SK-N-SH (cell line): ENCODE data around the gene MICAL2. TPM values are rescaled to one million over a fixed set of nuclear protein-coding genes. Genes with fewer than 3 reads are reported as not detected.

Source experiments
- CTCF ChIA-PET: fragments of 300-600, 350-600 bp; formaldehyde crosslinking; extraction: SDS; loops from one replicate; lab custom pipeline; 2021; lab: Yijun Ruan, JAX
- POLR2A ChIA-PET: fragments of 350-600 bp; sonication (Branson Sonifier 250); formaldehyde crosslinking; extraction: SDS; loops from one replicate; lab custom pipeline; 2020; ENCODE audit warnings: antibody characterized with exemption, inconsistent platforms; lab: Yijun Ruan, JAX
- DNase-seq: peaks from one replicate; pipeline ENCODE4 v3.0.0; 2012
- H2AFZ ChIP-seq: fragments of 200-600 bp; sonication (generic); 2 replicates; pipeline ENCODE4 v1.8.1; 2016; ENCODE audit warnings: antibody characterized with exemption, mild to moderate bottlenecking, low read depth
- H3F3A ChIP-seq: fragments of 200-600 bp; sonication (generic); replicated peaks from 2 replicates; pipeline ENCODE3; 2016; ENCODE audit warnings: antibody characterized with exemption, mild to moderate bottlenecking; ENCODE audit not compliant: insufficient read depth
- H3K27ac ChIP-seq, 2 experiments: fragments of 200-500 bp in 1 of 2; fragments of 200-600 bp in 1 of 2; sonication (Bioruptor generic) in 1 of 2; sonication (generic), shearing (Covaris generic) in 1 of 2; 2 replicates each; pipeline versions ENCODE4 v1.5.1 to v1.6.1; 2014 to 2016; ENCODE audit warnings: low read depth in 2 of 2, inconsistent platforms in 1 of 2, low read length in 1 of 2, mild to moderate bottlenecking in 1 of 2, mixed read lengths in 1 of 2
- H3K27me3 ChIP-seq: fragments of 200-600 bp; sonication (generic), shearing (Covaris generic); 2 replicates; pipeline ENCODE4 v1.6.1; 2016; ENCODE audit warnings: mixed run types; ENCODE audit not compliant: insufficient read depth
- H3K36me3 ChIP-seq, 2 experiments: fragments of 200-500 bp in 1 of 2; fragments of 200-600 bp in 1 of 2; sonication (Bioruptor generic) in 1 of 2; sonication (generic) in 1 of 2; replicated peaks in 1 of 2; 2 replicates each; pipeline versions ENCODE3 to v1.5.1; 2014 to 2016; ENCODE audit warnings: low read length in 1 of 2, mild to moderate bottlenecking in 1 of 2; ENCODE audit not compliant: insufficient read depth in 2 of 2, control insufficient read depth in 1 of 2
- H3K4me1 ChIP-seq, 2 experiments: fragments of 200-500 bp in 1 of 2; fragments of 200-600 bp in 1 of 2; sonication (Bioruptor generic) in 1 of 2; sonication (generic), shearing (Covaris generic) in 1 of 2; 2 replicates each; pipeline versions ENCODE4 v1.5.1 to v1.6.1; 2014 to 2016; ENCODE audit warnings: low read depth in 1 of 2, low read length in 1 of 2, mixed run types in 1 of 2; ENCODE audit not compliant: insufficient read depth in 2 of 2, control insufficient read depth in 1 of 2
- H3K4me2 ChIP-seq: fragments of 200-600 bp; sonication (generic), shearing (Covaris generic); 2 replicates; pipeline ENCODE4 v1.6.1; 2017; ENCODE audit warnings: mixed run types
- H3K4me3 ChIP-seq, 2 experiments: fragments of 200-500 bp in 1 of 2; fragments of 200-600 bp in 1 of 2; sonication (Bioruptor generic) in 1 of 2; sonication (generic), shearing (Covaris generic) in 1 of 2; 2 replicates each; pipeline versions ENCODE4 v1.5.1 to v1.8.1; 2014 to 2016; ENCODE audit warnings: low read depth in 2 of 2, inconsistent platforms in 1 of 2, low read length in 1 of 2, mild to moderate bottlenecking in 1 of 2, mixed read lengths in 1 of 2, moderate library complexity in 1 of 2
- H3K79me2 ChIP-seq: fragments of 200-600 bp; sonication (generic); 2 replicates; pipeline ENCODE4 v1.8.1; 2017; ENCODE audit warnings: mild to moderate bottlenecking; ENCODE audit not compliant: insufficient read depth
- H3K9ac ChIP-seq: fragments of 200-600 bp; sonication (generic); 2 replicates; pipeline ENCODE4 v1.6.1; 2017; ENCODE audit warnings: mixed run types
- H3K9me2 ChIP-seq: fragments of 200-600 bp; sonication (generic); 2 replicates; pipeline ENCODE4 v1.6.1; 2017; ENCODE audit warnings: mixed run types
- H3K9me3 ChIP-seq: fragments of 200-600 bp; sonication (generic); 2 replicates; pipeline ENCODE4 v1.6.1; 2017; ENCODE audit warnings: mixed run types, mild to moderate bottlenecking, moderate library complexity
- H4K20me1 ChIP-seq: fragments of 200-600 bp; sonication (generic); 2 replicates; pipeline ENCODE4 v1.6.1; 2017; ENCODE audit warnings: mild to moderate bottlenecking, mixed run types; ENCODE audit not compliant: insufficient read depth
- EZH2phosphoT487 ChIP-seq: fragments of 200-600 bp; sonication (generic); IDR thresholded peaks from 2 replicates; pipeline ENCODE4 v1.6.1; 2017; ENCODE audit warnings: low read depth, mixed run types, mild to moderate bottlenecking, antibody characterized with exemption, moderate library complexity, borderline replicate concordance
- FOXJ3 ChIP-seq: sonication (generic); formaldehyde crosslinking; IDR thresholded peaks from 2 replicates; pipeline ENCODE4 v1.5.1; 2020; ENCODE audit warnings: mild to moderate bottlenecking, missing genetic modification reagents
- GABPA ChIP-seq: IDR thresholded peaks from 2 replicates; pipeline ENCODE4 v1.4.0; 2012; ENCODE audit warnings: low read depth, mild to moderate bottlenecking
- GATA2 ChIP-seq: sonication (generic); formaldehyde crosslinking; IDR thresholded peaks from 2 replicates; pipeline ENCODE4 v1.5.0; 2020; ENCODE audit warnings: mild to moderate bottlenecking, missing genetic modification reagents
- MAX ChIP-seq: IDR thresholded peaks from 2 replicates; pipeline ENCODE4 v1.4.0; 2012; ENCODE audit warnings: low read depth
- MEF2A ChIP-seq: IDR thresholded peaks from 2 replicates; pipeline ENCODE4 v1.4.0; 2012; ENCODE audit warnings: low read depth, borderline replicate concordance
- MXI1 ChIP-seq: IDR thresholded peaks from 2 replicates; pipeline ENCODE4 v1.6.1; 2012; ENCODE audit warnings: mild to moderate bottlenecking, low read depth, low read length, improper control_type of control experiment
- NRF1 ChIP-seq: IDR thresholded peaks from 2 replicates; pipeline ENCODE4 v1.6.1; 2012; ENCODE audit warnings: low read depth, mild to moderate bottlenecking, low read length
- POLR2AphosphoS5 ChIP-seq: IDR thresholded peaks from 2 replicates; pipeline ENCODE4 v1.6.1; 2012; ENCODE audit warnings: low read depth, low read length
- RFX5 ChIP-seq: IDR thresholded peaks from 2 replicates; pipeline ENCODE4 v1.6.1; 2012; ENCODE audit warnings: mild to moderate bottlenecking, improper control_type of control experiment, low read length
- RXRA ChIP-seq: IDR thresholded peaks from 2 replicates; pipeline ENCODE4 v1.4.0; 2012; ENCODE audit warnings: low read depth, mild to moderate bottlenecking, borderline replicate concordance
- SIN3A ChIP-seq: IDR thresholded peaks from 2 replicates; pipeline ENCODE4 v1.6.1; 2012; ENCODE audit warnings: low read depth, mild to moderate bottlenecking, low read length, moderate library complexity, borderline replicate concordance
- polyA plus RNA-seq, 3 experiments: library from polyadenylated mRNA; depleted of rRNA; stranded (reverse); fragments of >200 nt; gene quantifications; 2 replicates each; pipeline ENCODE4 v1.2.3, GENCODE V29; 2012
- TF ChIP-seq, protein P1 (sequence below): IDR thresholded peaks from 2 replicates; pipeline ENCODE4 v1.4.0; 2012; ENCODE audit warnings: low read depth, borderline replicate concordance

Gene MICAL2
- polyA plus RNA-seq, 1 of the 3 experiments (the other 2 are of a cell fraction) = 54.6 TPM

- no peak for TF ChIP-seq SIN3A
- TF ChIP-seq GATA2 (CRISPR knock-in tag) = no peak
- TF ChIP-seq EZH2phosphoT487 = no peak
- TF ChIP-seq, all 33 proteins: peak for 0
Observed at GRCh38 chr11:12189543-12190235, 79.3 kb downstream of the MICAL2 start (continued).

GRCh38 chr11:12190511-12190910 lies 80.1 kb downstream of the MICAL2 start:
- Histone ChIP-seq H3K36me3 (peaks cover 0 to 47% of the 10 kb centered on the region in 2 experiments), H3K79me2 (peaks cover 99% of the 10 kb centered on the region), H4K20me1 (no peaks in the 10 kb centered on the region), H3K27ac (peak overlapping the region in 1 of 2 experiments; percentile 22; a peak in 2 of 4 replicates), H3K4me3 (no peak overlapping the region), H3K4me1 (peaks cover 3 to 10% of the 10 kb centered on the region in 2 experiments; a peak in 3 of 4 replicates), H3K9ac (peak overlapping the region; percentile 1; the same call in 1 of the 2 replicates), H3F3A (peaks cover 24% of the 10 kb centered on the region), H2AFZ (no peak overlapping the region), H3K4me2 (no peak overlapping the region), H3K9me3 (no peaks in the 10 kb centered on the region), H3K27me3 (no peaks in the 10 kb centered on the region), H3K9me2 (no peaks in the 10 kb centered on the region)
- TF ChIP-seq RXRA (no peak), POLR2AphosphoS5 (no peak), GATA2 (CRISPR knock-in tag) (no peak), MXI1 (no peak), GABPA (no peak), FOXJ3 (CRISPR knock-in tag) (no peak), MEF2A (no peak), RFX5 (no peak), SIN3A (no peak), NRF1 (no peak), MAX (no peak)
- TF ChIP-seq, protein P1, sequence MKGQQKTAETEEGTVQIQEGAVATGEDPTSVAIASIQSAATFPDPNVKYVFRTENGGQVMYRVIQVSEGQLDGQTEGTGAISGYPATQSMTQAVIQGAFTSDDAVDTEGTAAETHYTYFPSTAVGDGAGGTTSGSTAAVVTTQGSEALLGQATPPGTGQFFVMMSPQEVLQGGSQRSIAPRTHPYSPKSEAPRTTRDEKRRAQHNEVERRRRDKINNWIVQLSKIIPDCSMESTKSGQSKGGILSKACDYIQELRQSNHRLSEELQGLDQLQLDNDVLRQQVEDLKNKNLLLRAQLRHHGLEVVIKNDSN = no peak
- DNase-seq = no peak
- POLR2A ChIA-PET = no interaction called here
- CTCF ChIA-PET = interaction anchor here (1.2 to 1.3 kb wide), 2 partner anchors 11 to 12 kb away, joined by 3 to 5 read pairs; no protein-coding TSS in a partner anchor
